ENCODE measurements around the gene NUS1. TPM values are rescaled to one million over a fixed set of nuclear protein-coding genes. Genes with fewer than 3 reads are reported as not detected.
"Not testable (repeated sequence)": the region's sequence is repeated elsewhere in the genome, so short reads cannot be mapped to it uniquely, and the experiment has no call there.

NUS1 gene
- total RNA-seq, 1 experiment from 2014 or later, result 22.2 TPM

DNA sequence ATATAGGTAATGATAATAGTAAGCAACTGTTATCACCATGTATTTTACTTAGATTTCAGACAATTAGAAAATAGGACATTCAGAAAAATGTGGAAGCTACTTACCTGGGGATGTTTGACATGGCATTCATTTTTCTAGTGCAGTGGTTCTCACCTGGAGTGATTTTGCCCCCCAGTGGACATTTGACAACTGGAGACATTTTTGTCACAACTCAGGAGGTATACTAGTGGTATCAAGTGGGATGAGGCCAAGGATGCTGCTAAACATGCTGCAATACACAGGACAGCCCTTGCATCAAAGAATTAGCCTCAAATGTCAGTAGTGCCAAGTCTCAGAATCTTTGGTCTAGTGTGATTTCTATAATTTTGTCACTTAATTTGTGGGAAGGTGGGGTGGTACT is 36.1 kb downstream of the NUS1 start:
- Histone ChIP-seq H3K27ac (no peak overlapping the region), H3K27me3 (ENCODE audit: insufficient read depth, low read depth) (no peaks in the 10 kb centered on the region), H3K36me3 (ENCODE audit: low read depth) (peaks cover 5% of the 10 kb centered on the region), H4K20me1 (ENCODE audit: insufficient read depth) (0 out of 2 replicates have a peak, but pooled peaks cover 2% of the 10 kb centered on the region), H3F3A (ENCODE audit: insufficient read depth, low read depth) (no peaks in the 10 kb centered on the region), H3K9me2 (ENCODE audit: insufficient read depth) (no peaks in the 10 kb centered on the region), H3K4me2 (no peak overlapping the region), H3K79me2 (ENCODE audit: low read depth) (no peaks in the 10 kb centered on the region), H3K4me3 (no peak overlapping the region), H2AFZ (no peak overlapping the region), H3K9me3 (ENCODE audit: insufficient read depth, low read depth) (no peaks in the 10 kb centered on the region), H3K4me1 (replicated peaks; ENCODE audit: insufficient read depth) (no peaks in the 10 kb centered on the region)
- ChIA-PET POLR2A (ENCODE audit: unreplicated experiment) (no interaction called here), CTCF (no interaction called here)
- TF ChIP-seq CTCF (conservative IDR thresholded peaks at IDR 0.05) (no peak; the same call in 1 of the 2 replicates), EZH2 (IDR thresholded peaks at IDR 0.05; ENCODE audit: low read depth) (no peak)
- intact Hi-C loops (cut with micrococcal nuclease; ENCODE audit: unreplicated experiment), result loop anchor here (10.0 kb wide), 1 partner anchor 357 kb away; no protein-coding TSS in a partner anchor
- BruUV-seq (replicated peaks), result no TSS peak
- DNase-seq, result no peak

- no peak for DNase-seq
- Histone ChIP-seq H3K79me2 (ENCODE audit: low read depth) (no peaks in the 10 kb centered on the region), H3K4me1 (replicated peaks; ENCODE audit: insufficient read depth) (no peaks in the 10 kb centered on the region), H4K20me1 (ENCODE audit: insufficient read depth) (no peaks in the 10 kb centered on the region), H3F3A (ENCODE audit: insufficient read depth, low read depth) (no peaks in the 10 kb centered on the region), H3K4me3 (no peak overlapping the region), H3K4me2 (no peak overlapping the region), H3K27me3 (ENCODE audit: insufficient read depth, low read depth) (no peaks in the 10 kb centered on the region), H3K9me3 (ENCODE audit: insufficient read depth, low read depth) (peaks cover 25% of the 10 kb centered on the region), H3K36me3 (ENCODE audit: low read depth) (no peaks in the 10 kb centered on the region), H3K9me2 (ENCODE audit: insufficient read depth) (no peaks in the 10 kb centered on the region), H3K27ac (no peak overlapping the region), H2AFZ (no peak overlapping the region)
- intact Hi-C loops (cut with micrococcal nuclease; ENCODE audit: unreplicated experiment), result loop anchor here (10.0 kb wide), 1 partner anchor 364 kb away; no protein-coding TSS in a partner anchor
- no TSS peak for BruUV-seq (replicated peaks)
- TF ChIP-seq CTCF (conservative IDR thresholded peaks at IDR 0.05), result no peak
- no peak for TF ChIP-seq EZH2 (IDR thresholded peaks at IDR 0.05; ENCODE audit: low read depth)
- POLR2A ChIA-PET (ENCODE audit: unreplicated experiment), result no interaction called here
- CTCF ChIA-PET, result no interaction called here
These were observed 43.6 kb downstream of the NUS1 start for GRCh38 chr6:117718895-117719294.

GRCh38 chr6:117721520-117721919 is 46.3 kb downstream of the NUS1 start:
- H3F3A ChIP-seq (ENCODE audit: insufficient read depth, low read depth); intact Hi-C loops (cut with micrococcal nuclease; ENCODE audit: unreplicated experiment): not testable (repeated sequence)

GRCh38 chr6:117728626-117729025 is 53.4 kb downstream of the NUS1 start:
- no peak for DNase-seq
- Histone ChIP-seq H2AFZ (no peak overlapping the region), H4K20me1 (ENCODE audit: insufficient read depth) (no peaks in the 10 kb centered on the region), H3K4me1 (replicated peaks; ENCODE audit: insufficient read depth) (no peaks in the 10 kb centered on the region), H3K36me3 (ENCODE audit: low read depth) (no peaks in the 10 kb centered on the region), H3K9me3 (ENCODE audit: insufficient read depth, low read depth) (peaks cover 9% of the 10 kb centered on the region; the same call in 1 of the 2 replicates), H3K4me2 (no peak overlapping the region), H3K79me2 (ENCODE audit: low read depth) (no peaks in the 10 kb centered on the region), H3K9me2 (ENCODE audit: insufficient read depth) (no peaks in the 10 kb centered on the region; the same call in 1 of the 2 replicates), H3K4me3 (no peak overlapping the region), H3K27ac (no peak overlapping the region), H3F3A (ENCODE audit: insufficient read depth, low read depth) (no peaks in the 10 kb centered on the region), H3K27me3 (ENCODE audit: insufficient read depth, low read depth) (no peaks in the 10 kb centered on the region)
- TF ChIP-seq CTCF (conservative IDR thresholded peaks at IDR 0.05) (no peak), EZH2 (IDR thresholded peaks at IDR 0.05; ENCODE audit: low read depth) (no peak)
- intact Hi-C loops (cut with micrococcal nuclease; ENCODE audit: unreplicated experiment), result no loop called here
- ChIA-PET CTCF (interaction anchor here (0.6 kb wide), 1 partner anchor 841 kb away, joined by 3 read pairs; no protein-coding TSS in a partner anchor), POLR2A (ENCODE audit: unreplicated experiment) (no interaction called here)
- no TSS peak for BruUV-seq (replicated peaks)

More at GRCh38 chr6:117721520-117721919, 46.3 kb downstream of the NUS1 start:
- H4K20me1 ChIP-seq (ENCODE audit: insufficient read depth); H3K4me2 ChIP-seq; H3K4me3 ChIP-seq; CTCF ChIA-PET; H3K27me3 ChIP-seq (ENCODE audit: insufficient read depth, low read depth); DNase-seq; H3K36me3 ChIP-seq (ENCODE audit: low read depth); H2AFZ ChIP-seq; POLR2A ChIA-PET (ENCODE audit: unreplicated experiment); H3K4me1 ChIP-seq (replicated peaks; ENCODE audit: insufficient read depth); H3K79me2 ChIP-seq (ENCODE audit: low read depth); BruUV-seq (replicated peaks); H3K27ac ChIP-seq; H3K9me2 ChIP-seq (ENCODE audit: insufficient read depth): not testable (repeated sequence)
- peaks cover 32% of the 10 kb centered on the region for H3K9me3 ChIP-seq (ENCODE audit: insufficient read depth, low read depth)

Measured in PC-9 (cell line).